Rectal smooth muscle tissue (tissue), 1 donor: ENCODE data around the gene P3H3.

Source experiments
- H3K27ac ChIP-seq: one replicate; pipeline ENCODE4 v1.7.0; 2013; ENCODE audit warnings: low read depth, low read length, inconsistent platforms
- H3K27me3 ChIP-seq: one replicate; pipeline ENCODE4 v1.7.0; 2013; ENCODE audit warnings: low read length; ENCODE audit not compliant: control insufficient read depth, insufficient read depth
- H3K36me3 ChIP-seq: one replicate; pipeline ENCODE4 v1.7.0; 2013; ENCODE audit warnings: low read length; ENCODE audit not compliant: control insufficient read depth, insufficient read depth
- H3K4me1 ChIP-seq: one replicate; pipeline ENCODE4 v1.7.0; 2013; ENCODE audit warnings: low read length; ENCODE audit not compliant: control insufficient read depth, insufficient read depth
- H3K4me3 ChIP-seq: one replicate; pipeline ENCODE4 v1.7.0; 2013; ENCODE audit warnings: low read length
- H3K9ac ChIP-seq: one replicate; pipeline ENCODE4 v1.7.0; 2013; ENCODE audit warnings: low read length

Gene P3H3

GRCh38 chr12:6816598-6816997 is 11.6 kb upstream of the P3H3 start:
- no peak overlapping the region for H3K4me3 ChIP-seq
- H3K36me3 ChIP-seq = no peaks in the 10 kb centered on the region
- peaks cover 3% of the 10 kb centered on the region for H3K4me1 ChIP-seq
- H3K27ac ChIP-seq = no peak overlapping the region
- peaks cover 4% of the 10 kb centered on the region for H3K27me3 ChIP-seq
- H3K9ac ChIP-seq = no peak overlapping the region

- Histone ChIP-seq H3K9ac (no peak overlapping the region), H3K27ac (no peak overlapping the region), H3K4me3 (no peak overlapping the region), H3K27me3 (peaks cover 4% of the 10 kb centered on the region), H3K4me1 (peaks cover 3% of the 10 kb centered on the region), H3K36me3 (no peaks in the 10 kb centered on the region)
Measured at GRCh38 chr12:6817098-6817497, 11.1 kb upstream of the P3H3 start.

GRCh38 chr12:6817662-6818157 is 10.5 kb upstream of the P3H3 start:
- Histone ChIP-seq H3K9ac (no peak overlapping the region), H3K27me3 (peaks cover 6% of the 10 kb centered on the region), H3K4me3 (no peak overlapping the region), H3K36me3 (no peaks in the 10 kb centered on the region), H3K4me1 (peaks cover 3% of the 10 kb centered on the region), H3K27ac (no peak overlapping the region)

- Histone ChIP-seq H3K36me3 (no peaks in the 10 kb centered on the region), H3K4me3 (no peak overlapping the region), H3K9ac (no peak overlapping the region), H3K27ac (no peak overlapping the region), H3K27me3 (peaks cover 6% of the 10 kb centered on the region), H3K4me1 (peaks cover 3% of the 10 kb centered on the region)
Measured at GRCh38 chr12:6818222-6818621, 10.0 kb upstream of the P3H3 start.

DNA sequence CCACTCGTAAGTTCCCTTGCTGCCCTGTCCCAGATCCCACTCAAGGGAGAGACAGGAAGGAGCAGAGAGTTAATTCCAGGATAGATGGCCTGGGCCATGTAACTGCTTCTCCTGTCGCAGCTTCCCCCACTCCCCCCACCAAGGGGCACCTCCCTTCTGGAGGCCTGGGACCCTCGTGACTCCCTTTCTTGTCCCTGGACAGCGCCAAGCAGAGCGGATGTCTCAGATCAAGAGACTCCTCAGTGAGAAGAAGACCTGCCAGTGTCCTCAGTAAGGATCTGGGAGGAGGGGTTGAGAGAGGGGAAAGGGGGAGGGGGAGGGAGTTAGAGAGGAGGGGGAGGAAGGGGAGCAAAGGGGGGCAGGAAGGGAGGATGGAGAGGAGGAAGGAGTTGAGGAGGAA is 9.6 kb upstream of the P3H3 start:
- Histone ChIP-seq H3K4me1 (peaks cover 3% of the 10 kb centered on the region), H3K4me3 (no peak overlapping the region), H3K9ac (no peak overlapping the region), H3K36me3 (no peaks in the 10 kb centered on the region), H3K27ac (no peak overlapping the region), H3K27me3 (peaks cover 6% of the 10 kb centered on the region)

- no peak overlapping the region for H3K9ac ChIP-seq
- peaks cover 3% of the 10 kb centered on the region for H3K4me1 ChIP-seq
- no peak overlapping the region for H3K27ac ChIP-seq
- H3K27me3 ChIP-seq = peaks cover 6% of the 10 kb centered on the region
- no peaks in the 10 kb centered on the region for H3K36me3 ChIP-seq
- no peak overlapping the region for H3K4me3 ChIP-seq
Measured at GRCh38 chr12:6819106-6820030, 8.8 kb upstream of the P3H3 start.

DNA sequence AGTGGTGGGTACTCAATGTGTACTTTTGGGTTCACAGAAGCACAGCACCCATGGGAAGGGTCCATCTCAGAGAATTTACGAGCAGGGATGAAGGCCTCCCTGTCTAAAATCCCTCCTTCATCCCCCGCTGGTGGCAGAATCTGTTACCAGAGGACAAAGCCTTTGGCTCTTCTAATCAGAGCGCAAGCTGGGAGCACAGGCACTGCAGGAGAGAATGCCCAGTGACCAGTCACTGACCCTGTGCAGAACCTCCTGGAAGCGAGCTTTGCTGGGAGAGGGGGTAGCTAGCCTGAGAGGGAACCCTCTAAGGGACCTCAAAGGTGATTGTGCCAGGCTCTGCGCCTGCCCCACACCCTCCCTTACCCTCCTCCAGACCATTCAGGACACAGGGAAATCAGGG is 8.0 kb upstream of the P3H3 start:
- Histone ChIP-seq H3K27ac (no peak overlapping the region), H3K36me3 (no peaks in the 10 kb centered on the region), H3K4me3 (no peak overlapping the region), H3K4me1 (peaks cover 7% of the 10 kb centered on the region), H3K27me3 (peaks cover 9% of the 10 kb centered on the region), H3K9ac (no peak overlapping the region)

- H3K4me1 ChIP-seq = peaks cover 11% of the 10 kb centered on the region
- no peaks in the 10 kb centered on the region for H3K36me3 ChIP-seq
- H3K27ac ChIP-seq = peak within 1 kb of the TSS; percentile 49
- H3K9ac ChIP-seq = peak within 1 kb of the TSS; percentile 49
- peak within 1 kb of the TSS; percentile 69 for H3K4me3 ChIP-seq
- peaks cover 9% of the 10 kb centered on the region for H3K27me3 ChIP-seq
Measured at GRCh38 chr12:6821591-6822425, 6.4 kb upstream of the P3H3 start, which contains the start of gene GPR162. GPR162 (plus strand) TSS chr12:6821821; CDS start chr12:6823899, 2,078 bp downstream.

- Histone ChIP-seq H3K4me1 (peaks cover 18% of the 10 kb centered on the region), H3K27ac (no peak overlapping the region), H3K36me3 (no peaks in the 10 kb centered on the region), H3K9ac (no peak overlapping the region), H3K4me3 (peak overlapping the region; percentile 69), H3K27me3 (peaks cover 9% of the 10 kb centered on the region)
Measured at GRCh38 chr12:6822426-6823135, 5.6 kb upstream of the P3H3 start.

GRCh38 chr12:6823182-6824084 is 4.8 kb upstream of the P3H3 start:
- Histone ChIP-seq H3K27me3 (peaks cover 9% of the 10 kb centered on the region), H3K36me3 (no peaks in the 10 kb centered on the region), H3K4me3 (no peak overlapping the region), H3K9ac (no peak overlapping the region), H3K4me1 (peaks cover 18% of the 10 kb centered on the region), H3K27ac (no peak overlapping the region)

- Histone ChIP-seq H3K27me3 (peaks cover 9% of the 10 kb centered on the region), H3K36me3 (no peaks in the 10 kb centered on the region), H3K4me1 (peaks cover 18% of the 10 kb centered on the region), H3K4me3 (no peak overlapping the region), H3K9ac (no peak overlapping the region), H3K27ac (no peak overlapping the region)
Measured at GRCh38 chr12:6824085-6824775, 4.0 kb upstream of the P3H3 start.
